Stomach smooth muscle (tissue), 2 donors: Measurements from ENCODE around the gene TM9SF3.

ENCODE experiments used
- H3K27ac ChIP-seq: one replicate; pipeline ENCODE4 v1.7.0; 2013; ENCODE audit warnings: mild to moderate bottlenecking, low read length, inconsistent platforms
- H3K27me3 ChIP-seq, 2 donors: one replicate each; pipeline ENCODE4 v1.7.0; 2013; ENCODE audit warnings: low read length in 2 of 2; ENCODE audit not compliant: insufficient read depth in 2 of 2, control insufficient read depth in 1 of 2
- H3K36me3 ChIP-seq, 2 donors: one replicate each; pipeline ENCODE4 v1.7.0; 2013; ENCODE audit warnings: low read length in 2 of 2; ENCODE audit not compliant: control insufficient read depth in 2 of 2, insufficient read depth in 2 of 2
- H3K4me1 ChIP-seq: one replicate; pipeline ENCODE4 v1.7.0; 2013; ENCODE audit warnings: low read length; ENCODE audit not compliant: control insufficient read depth, insufficient read depth
- H3K4me3 ChIP-seq, 2 donors: one replicate each; pipeline ENCODE4 v1.7.0; 2013; ENCODE audit warnings: low read length in 2 of 2
- H3K9ac ChIP-seq, 2 donors: one replicate each; pipeline ENCODE4 v1.7.0; 2013; ENCODE audit warnings: low read length in 2 of 2, mild to moderate bottlenecking in 1 of 2
- H3K9me3 ChIP-seq, 2 donors: one replicate each; pipeline ENCODE4 v1.7.0; 2013; ENCODE audit warnings: low read length in 2 of 2; ENCODE audit not compliant: control insufficient read depth in 2 of 2
- donor health status: healthy.
- donor health status: Pancreatic carcinoma.

The TM9SF3 gene

GRCh38 chr10:96470116-96470743, 116.6 kb downstream of the TM9SF3 start:
- Histone ChIP-seq H3K36me3 (no peaks in the 10 kb centered on the region), H3K27ac (no peak overlapping the region), H3K4me1 (no peaks in the 10 kb centered on the region), H3K9me3 (no peaks in the 10 kb centered on the region), H3K9ac (no peak overlapping the region), H3K4me3 (no peak overlapping the region), H3K27me3 (peaks cover 0 to 2% of the 10 kb centered on the region in 2 donors)

- no peak overlapping the region for H3K4me3 ChIP-seq
- H3K4me1 ChIP-seq, result no peaks in the 10 kb centered on the region
- H3K9ac ChIP-seq, result no peak overlapping the region
- no peak overlapping the region for H3K27ac ChIP-seq
- no peaks in the 10 kb centered on the region for H3K27me3 ChIP-seq
- H3K36me3 ChIP-seq, result no peaks in the 10 kb centered on the region
- no peaks in the 10 kb centered on the region for H3K9me3 ChIP-seq
These were observed 118.0 kb downstream of the TM9SF3 start for GRCh38 chr10:96468845-96469244.
